Esophagus squamous epithelium (tissue), 4 donors: ENCODE measurements around the gene UBXN11.

Experiments
- CTCF ChIP-seq, 6 experiments: fragments of 450-650 bp in 4 of 6; fragments of 200-600 bp in 2 of 6; sonication (generic) in 2 of 6; IDR thresholded peaks; one replicate each; pipeline ENCODE4 v1.5.1; 2016 to 2019; ENCODE audit warnings: antibody characterized with exemption in 6 of 6, mild to moderate bottlenecking in 4 of 6, moderate library complexity in 4 of 6
- POLR2A ChIP-seq, 4 donors: fragments of 450-650 bp; IDR thresholded peaks; one replicate each; pipeline ENCODE4 v1.6.1; 2017; ENCODE audit warnings: antibody characterized with exemption in 4 of 4, mild to moderate bottlenecking in 4 of 4, moderate library complexity in 3 of 4

DNA sequence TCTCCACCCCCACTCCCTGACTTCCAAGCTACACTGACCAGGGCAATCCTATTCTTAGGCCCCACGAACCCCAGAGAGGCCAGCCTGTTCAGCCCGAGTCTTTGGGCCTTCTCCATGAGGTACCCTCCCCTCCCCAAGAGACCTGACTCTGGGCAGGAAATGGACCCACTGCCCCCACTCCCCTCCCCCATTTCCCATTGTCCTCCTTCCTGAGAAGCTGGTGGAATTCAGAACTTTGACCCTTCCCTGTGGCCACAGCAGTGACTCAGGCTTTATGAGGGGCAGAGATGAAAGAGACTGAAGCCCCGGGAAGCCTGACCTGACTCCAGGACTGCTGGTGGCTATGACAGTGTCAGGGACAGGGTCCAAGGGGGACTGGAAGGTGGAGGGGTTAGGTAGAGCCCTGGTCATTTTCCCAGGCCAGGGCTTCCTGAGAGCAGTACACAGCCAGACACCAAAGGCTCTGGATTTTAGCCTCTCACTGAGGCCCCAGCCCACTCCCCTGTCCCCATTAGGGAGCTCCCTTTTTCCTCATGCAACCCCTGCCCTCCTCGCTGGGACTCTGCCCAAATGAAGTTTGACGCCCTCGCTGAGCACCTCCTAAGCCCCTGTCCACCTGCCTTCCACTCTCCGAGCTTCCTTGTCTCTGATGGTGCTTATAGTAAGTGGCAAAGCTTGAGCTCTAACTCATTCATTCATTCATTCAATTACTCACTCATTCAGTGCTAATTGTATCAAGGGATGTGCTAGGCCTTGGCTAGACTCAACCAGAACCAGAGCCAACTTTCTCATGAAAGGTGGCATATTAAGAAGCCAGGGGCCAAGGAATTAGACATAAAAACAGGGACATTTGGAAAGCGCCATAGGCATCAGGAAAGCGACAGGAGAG lies 44.5 kb upstream of the UBXN11 start:
- no peak for TF ChIP-seq CTCF (IDR thresholded peaks at IDR 0.05)
- no peak for TF ChIP-seq POLR2A (IDR thresholded peaks at IDR 0.05)
